GM12865 (cell line): Measurements from ENCODE around the gene IL36G.

ENCODE experiments used
- DNase-seq: peaks from one replicate; pipeline ENCODE4 v3.0.0; 2010; ENCODE audit warnings: low read depth
- H3K4me3 ChIP-seq: 2 replicates; pipeline ENCODE4 v1.5.1; 2011; ENCODE audit warnings: mild to moderate bottlenecking, low read depth, low read length, control low read depth
- CTCF ChIP-seq: IDR thresholded peaks from 2 replicates; pipeline ENCODE4 v1.5.1; 2011; ENCODE audit warnings: low read length, control low read depth, low read depth, inconsistent platforms; ENCODE audit not compliant: insufficient read depth; ENCODE audit errors: missing control alignments

Gene IL36G

GRCh38 chr2:112941753-112942653 lies 35.8 kb upstream of the IL36G start:
- TF ChIP-seq CTCF = peak; percentile 95
- DNase-seq = peak; percentile 87
- no peak overlapping the region for H3K4me3 ChIP-seq

GRCh38 chr2:112942654-112943002 lies 35.2 kb upstream of the IL36G start:
- no peak for TF ChIP-seq CTCF
- no peak overlapping the region for H3K4me3 ChIP-seq
- no peak for DNase-seq

- no peak overlapping the region for H3K4me3 ChIP-seq
- DNase-seq = no peak
Measured at GRCh38 chr2:112944971-112945370, 32.8 kb upstream of the IL36G start.

GRCh38 chr2:112946086-112946485 lies 31.7 kb upstream of the IL36G start:
- H3K4me3 ChIP-seq = no peak overlapping the region
- TF ChIP-seq CTCF = no peak
- no peak for DNase-seq

More at GRCh38 chr2:112944971-112945370, 32.8 kb upstream of the IL36G start:
- TF ChIP-seq CTCF = no peak

GRCh38 chr2:112947374-112947773 lies 30.4 kb upstream of the IL36G start:
- no peak overlapping the region for H3K4me3 ChIP-seq
- no peak for DNase-seq
- no peak for TF ChIP-seq CTCF

- no peak for TF ChIP-seq CTCF
- H3K4me3 ChIP-seq = no peak overlapping the region
- DNase-seq = no peak
Measured at GRCh38 chr2:112949456-112949855, 28.4 kb upstream of the IL36G start.

GRCh38 chr2:112954364-112954763 lies 23.4 kb upstream of the IL36G start:
- H3K4me3 ChIP-seq = no peak overlapping the region
- DNase-seq = no peak
- no peak for TF ChIP-seq CTCF
